GM12878 (cell line): ENCODE measurements around the gene CHST14.

Source experiments
- POLR2A ChIP-seq: IDR thresholded peaks from 2 replicates; pipeline ENCODE4 v1.6.1; 2011; ENCODE audit warnings: low read depth, mild to moderate bottlenecking, low read length
- TCF12 ChIP-seq: IDR thresholded peaks from 2 replicates; pipeline ENCODE4 v1.6.1; 2011; ENCODE audit warnings: low read depth, mild to moderate bottlenecking, low read length

DNA sequence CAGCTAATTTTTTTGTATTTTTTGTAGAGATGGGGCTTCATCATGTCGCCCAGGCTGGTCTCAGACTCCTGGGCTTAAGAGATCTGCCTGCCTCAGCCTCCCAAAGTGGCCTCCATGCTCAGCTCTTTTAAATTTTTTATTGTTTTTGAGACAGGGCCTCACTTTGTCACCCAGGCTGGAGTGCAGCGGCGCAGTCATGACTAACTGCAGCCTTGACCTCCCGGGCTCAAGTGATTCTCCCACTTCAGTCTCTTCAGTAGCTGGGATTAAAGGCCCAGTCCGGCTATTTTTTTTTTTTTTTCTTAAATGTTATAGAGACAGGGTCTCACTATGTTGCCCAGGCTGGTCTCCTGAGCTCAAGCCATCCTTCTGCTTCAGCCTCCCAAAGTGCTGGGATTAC, 45.1 kb upstream of the CHST14 start:
- TF ChIP-seq TCF12 = no peak
- TF ChIP-seq POLR2A = no peak
